Effector memory CD4-positive, alpha-beta T cell (primary cell): ENCODE data around the gene SH3BGRL.

Experiments
- DNase-seq, 3 donors: peaks; one replicate each; pipeline ENCODE4 v3.0.0-alpha.2; 2020
- H3K27ac ChIP-seq: 2 replicates; pipeline ENCODE4 v1.7.0; 2013; ENCODE audit warnings: mild to moderate bottlenecking, low read length, moderate library complexity; ENCODE audit not compliant: insufficient read depth, poor library complexity, severe bottlenecking
- H3K27me3 ChIP-seq: replicated peaks from 2 replicates; pipeline ENCODE4 v1.7.0; 2013; ENCODE audit warnings: mild to moderate bottlenecking, low read length; ENCODE audit not compliant: insufficient read depth, control insufficient read depth, poor library complexity, severe bottlenecking
- H3K36me3 ChIP-seq: 2 replicates; pipeline ENCODE4 v1.7.0; 2013; ENCODE audit warnings: mild to moderate bottlenecking, low read length, moderate library complexity; ENCODE audit not compliant: control insufficient read depth, insufficient read depth
- H3K4me1 ChIP-seq: 2 replicates; pipeline ENCODE4 v1.7.0; 2013; ENCODE audit warnings: low read length, mild to moderate bottlenecking; ENCODE audit not compliant: control insufficient read depth, insufficient read depth, poor library complexity, severe bottlenecking
- H3K4me3 ChIP-seq: 2 replicates; pipeline ENCODE4 v1.7.0; 2013; ENCODE audit warnings: low read length, low read depth, mild to moderate bottlenecking; ENCODE audit not compliant: insufficient read depth, poor library complexity, severe bottlenecking
- H3K9me3 ChIP-seq: 2 replicates; pipeline ENCODE4 v1.7.0; 2013; ENCODE audit warnings: mild to moderate bottlenecking, low read length, moderate library complexity; ENCODE audit not compliant: control insufficient read depth

The SH3BGRL gene

GRCh38 chrX:81208916-81209315 lies 7.0 kb downstream of the SH3BGRL start:
- H3K4me1 ChIP-seq = no peaks in the 10 kb centered on the region
- no peaks in the 10 kb centered on the region for H3K36me3 ChIP-seq

GRCh38 chrX:81215685-81216084 lies 13.8 kb downstream of the SH3BGRL start:
- Histone ChIP-seq H3K36me3 (no peaks in the 10 kb centered on the region), H3K4me1 (no peaks in the 10 kb centered on the region), H3K27ac (no peak overlapping the region), H3K27me3 (no peaks in the 10 kb centered on the region), H3K4me3 (no peak overlapping the region), H3K9me3 (no peaks in the 10 kb centered on the region)
- DNase-seq = no peak

More at GRCh38 chrX:81208916-81209315, 7.0 kb downstream of the SH3BGRL start:
- Histone ChIP-seq H3K27ac (no peak overlapping the region), H3K27me3 (no peaks in the 10 kb centered on the region), H3K9me3 (no peaks in the 10 kb centered on the region), H3K4me3 (no peak overlapping the region)
- DNase-seq = no peak

DNA sequence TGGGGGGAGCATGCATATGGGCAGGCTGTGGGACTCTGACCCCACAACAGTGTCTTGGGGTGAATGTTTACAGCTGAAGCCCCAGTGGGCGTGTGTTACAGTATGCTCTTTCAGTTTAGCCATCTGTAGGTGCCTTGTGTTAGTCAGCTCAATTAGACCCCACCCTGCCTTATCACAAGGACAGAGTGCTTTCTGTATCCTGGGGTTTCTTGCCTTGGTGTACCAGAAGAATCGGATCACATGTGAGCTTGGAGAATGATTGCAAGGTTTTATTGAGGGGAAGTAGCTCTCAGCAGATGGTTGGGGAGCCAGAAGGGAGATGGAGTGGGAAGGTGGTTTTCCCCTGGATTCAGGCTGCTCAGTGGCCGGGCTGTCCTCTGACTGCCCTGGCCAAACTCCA lies 27.3 kb downstream of the SH3BGRL start:
- Histone ChIP-seq H3K27me3 (no peaks in the 10 kb centered on the region), H3K36me3 (no peaks in the 10 kb centered on the region), H3K9me3 (no peaks in the 10 kb centered on the region), H3K4me3 (no peak overlapping the region), H3K27ac (no peak overlapping the region), H3K4me1 (no peaks in the 10 kb centered on the region)
- no peak for DNase-seq

DNA sequence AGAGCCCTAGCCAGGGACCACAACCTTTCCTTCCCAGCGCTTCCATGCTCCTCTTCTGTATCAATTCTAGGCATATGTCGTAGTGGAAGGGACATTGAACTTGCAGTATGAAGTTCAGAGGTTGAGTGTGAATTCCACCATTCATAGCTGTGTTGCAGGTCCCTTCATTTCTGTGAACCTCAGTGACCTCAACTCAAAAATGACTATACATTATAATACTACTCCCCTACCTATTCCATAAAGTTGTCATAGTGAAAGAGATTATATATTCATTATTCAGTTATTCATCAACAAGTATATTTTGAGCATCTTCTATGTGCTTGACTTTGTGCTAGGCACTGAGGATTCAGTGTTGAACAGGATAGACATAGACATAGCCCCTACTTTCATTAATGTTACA lies 28.0 kb downstream of the SH3BGRL start:
- no peaks in the 10 kb centered on the region for H3K36me3 ChIP-seq
- no peaks in the 10 kb centered on the region for H3K9me3 ChIP-seq
- H3K4me3 ChIP-seq = no peak overlapping the region
- no peaks in the 10 kb centered on the region for H3K27me3 ChIP-seq
- DNase-seq = no peak
- no peaks in the 10 kb centered on the region for H3K4me1 ChIP-seq
- H3K27ac ChIP-seq = no peak overlapping the region

DNA sequence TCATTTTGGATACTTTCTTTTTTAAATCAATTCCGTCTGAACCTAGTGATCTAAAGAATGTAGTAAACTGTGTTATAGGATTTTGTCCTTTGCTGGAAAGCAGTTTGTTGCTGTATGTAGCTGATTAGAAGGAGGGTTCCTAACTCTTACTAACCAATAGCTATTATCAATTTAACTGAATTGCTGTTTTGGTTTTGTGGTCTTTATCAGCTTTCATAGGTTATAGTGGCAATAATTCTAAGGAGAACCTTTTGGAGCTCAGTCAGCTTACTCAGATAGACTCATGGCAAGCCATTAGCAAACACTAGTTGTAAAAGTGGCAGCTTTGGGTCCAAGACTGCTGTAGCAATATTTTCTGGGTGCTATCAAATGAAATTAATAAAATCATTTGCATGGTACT lies 29.6 kb downstream of the SH3BGRL start:
- DNase-seq = no peak
- Histone ChIP-seq H3K27me3 (no peaks in the 10 kb centered on the region), H3K4me1 (no peaks in the 10 kb centered on the region), H3K36me3 (no peaks in the 10 kb centered on the region), H3K27ac (no peak overlapping the region), H3K9me3 (no peaks in the 10 kb centered on the region), H3K4me3 (no peak overlapping the region)

DNA sequence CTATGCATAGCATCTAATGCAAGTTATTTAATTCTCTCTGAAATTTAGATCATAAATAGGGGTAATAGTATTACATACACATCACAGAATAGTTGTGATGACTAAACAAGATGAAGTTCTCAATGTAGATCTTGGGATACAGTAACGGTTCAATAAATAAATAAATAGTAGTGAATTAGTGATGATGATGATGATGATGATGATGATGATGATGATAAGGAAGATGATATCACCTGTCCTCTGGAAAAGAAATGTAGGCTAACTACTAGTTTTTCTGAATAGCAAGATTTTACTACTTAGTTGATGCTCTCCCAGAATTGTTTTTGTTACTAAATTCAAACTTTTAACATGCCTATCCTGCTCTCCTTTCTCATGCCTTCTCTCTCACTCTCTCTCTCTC lies 30.3 kb downstream of the SH3BGRL start:
- DNase-seq = no peak
- no peaks in the 10 kb centered on the region for H3K36me3 ChIP-seq
- H3K9me3 ChIP-seq = no peaks in the 10 kb centered on the region
- no peak overlapping the region for H3K4me3 ChIP-seq
- H3K27ac ChIP-seq = no peak overlapping the region
- no peaks in the 10 kb centered on the region for H3K27me3 ChIP-seq
- H3K4me1 ChIP-seq = no peaks in the 10 kb centered on the region

GRCh38 chrX:81237516-81237915 lies 35.6 kb downstream of the SH3BGRL start:
- DNase-seq = no peak
- Histone ChIP-seq H3K4me1 (no peaks in the 10 kb centered on the region), H3K9me3 (no peaks in the 10 kb centered on the region), H3K27ac (no peak overlapping the region), H3K4me3 (no peak overlapping the region), H3K36me3 (no peaks in the 10 kb centered on the region), H3K27me3 (no peaks in the 10 kb centered on the region)

DNA sequence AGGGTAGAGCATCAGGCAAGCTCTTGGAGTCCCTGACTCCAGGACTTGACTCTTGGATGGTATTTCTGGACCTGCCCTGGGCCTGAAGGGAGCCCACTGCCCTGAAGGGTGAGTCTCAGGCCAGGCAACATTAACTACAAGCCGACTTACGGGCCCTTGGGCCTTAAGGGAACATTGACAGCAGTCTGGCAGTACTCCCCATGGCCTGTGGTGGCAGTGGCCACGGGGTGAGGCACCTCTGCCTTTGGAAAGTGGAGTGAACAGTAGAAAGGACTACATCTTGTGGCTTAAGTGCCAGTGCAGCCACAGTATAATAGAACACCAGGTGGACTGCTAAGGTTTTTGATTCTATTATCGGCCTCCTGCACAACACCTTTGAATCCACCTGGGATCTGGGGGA lies 36.3 kb downstream of the SH3BGRL start:
- Histone ChIP-seq H3K4me1 (no peaks in the 10 kb centered on the region), H3K36me3 (no peaks in the 10 kb centered on the region), H3K4me3 (no peak overlapping the region), H3K27me3 (no peaks in the 10 kb centered on the region), H3K27ac (no peak overlapping the region), H3K9me3 (no peaks in the 10 kb centered on the region)
- DNase-seq = no peak

DNA sequence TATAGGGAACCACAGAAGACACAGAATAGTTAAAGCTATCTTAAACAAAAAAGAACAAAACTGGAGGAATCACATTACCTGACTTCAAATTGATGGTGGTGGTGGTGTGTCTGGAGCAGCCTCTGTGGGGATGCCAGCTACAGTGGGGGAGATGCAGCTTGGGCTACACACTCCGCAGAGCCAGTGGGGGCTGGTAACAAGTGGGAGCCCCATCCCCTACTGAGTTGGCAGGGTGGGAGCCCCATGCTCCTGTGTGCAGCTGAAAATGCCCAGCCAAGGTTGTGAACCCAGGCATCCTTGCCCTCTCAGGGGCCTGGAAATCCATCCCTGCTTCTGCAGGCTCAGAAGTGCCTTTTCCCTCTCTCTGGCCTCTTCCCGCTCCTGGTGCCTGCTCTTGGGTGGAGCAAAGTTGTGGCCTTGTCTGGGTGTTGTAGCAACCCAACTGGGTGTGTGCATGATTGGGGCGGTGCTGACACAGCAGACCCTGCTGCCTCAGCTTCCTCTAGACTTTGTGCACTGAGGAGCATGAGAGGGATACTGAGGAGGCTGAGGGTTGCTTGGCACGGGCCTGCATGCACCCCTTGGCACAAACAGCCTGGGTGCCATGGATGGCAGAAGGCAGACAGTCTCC lies 38.9 kb downstream of the SH3BGRL start:
- no peak for DNase-seq
- no peak overlapping the region for H3K27ac ChIP-seq
- no peaks in the 10 kb centered on the region for H3K36me3 ChIP-seq
- no peak overlapping the region for H3K4me3 ChIP-seq
- H3K9me3 ChIP-seq = no peaks in the 10 kb centered on the region
- no peaks in the 10 kb centered on the region for H3K27me3 ChIP-seq
- H3K4me1 ChIP-seq = no peaks in the 10 kb centered on the region

GRCh38 chrX:81241753-81242152 lies 39.9 kb downstream of the SH3BGRL start:
- H3K27ac ChIP-seq = no peak overlapping the region
- H3K9me3 ChIP-seq = no peaks in the 10 kb centered on the region
- H3K27me3 ChIP-seq = no peaks in the 10 kb centered on the region
- H3K4me3 ChIP-seq = no peak overlapping the region
- no peaks in the 10 kb centered on the region for H3K4me1 ChIP-seq
- no peaks in the 10 kb centered on the region for H3K36me3 ChIP-seq
- DNase-seq = no peak
